HCEC 1CT (cell line): ENCODE data around the gene MYLK2.

Experiments
- DNase-seq: peaks from one replicate; pipeline ENCODE4 v3.0.0-alpha.2; 2017

Gene MYLK2

GRCh38 chr20:31879143-31879987 lies 60.2 kb downstream of the MYLK2 start:
- peak; percentile 95 for DNase-seq

- no peak for DNase-seq
Measured at GRCh38 chr20:31881945-31882344, 62.8 kb downstream of the MYLK2 start.

GRCh38 chr20:31883829-31884228 lies 64.7 kb downstream of the MYLK2 start:
- no peak for DNase-seq
